ENCODE results near the gene MAP1LC3A.

MAP1LC3A gene

GRCh38 chr20:34542439-34542838 is 16.1 kb upstream of the MAP1LC3A start:
- in situ Hi-C loops (cut with HindIII; ENCODE audit: low pct_ligation_motif_present, low pct_unique_long_range_greater_than_20kb, low sequenced_read_pairs) = no loop called here

GRCh38 chr20:34543463-34544056 is 15.0 kb upstream of the MAP1LC3A start:
- DNase-seq = no peak
- in situ Hi-C loops (cut with HindIII; ENCODE audit: low pct_ligation_motif_present, low pct_unique_long_range_greater_than_20kb, low sequenced_read_pairs) = no loop called here

More at GRCh38 chr20:34542439-34542838, 16.1 kb upstream of the MAP1LC3A start:
- DNase-seq = no peak

GRCh38 chr20:34544109-34544796 is 14.3 kb upstream of the MAP1LC3A start:
- no peak for DNase-seq
- in situ Hi-C loops (cut with HindIII; ENCODE audit: low pct_ligation_motif_present, low pct_unique_long_range_greater_than_20kb, low sequenced_read_pairs) = no loop called here

- DNase-seq = no peak
- in situ Hi-C loops (cut with HindIII; ENCODE audit: low pct_ligation_motif_present, low pct_unique_long_range_greater_than_20kb, low sequenced_read_pairs) = no loop called here
Measured at GRCh38 chr20:34546751-34547181, 11.8 kb upstream of the MAP1LC3A start.

- in situ Hi-C loops (cut with HindIII; ENCODE audit: low pct_ligation_motif_present, low pct_unique_long_range_greater_than_20kb, low sequenced_read_pairs) = no loop called here
Measured at GRCh38 chr20:34547844-34548613, 10.5 kb upstream of the MAP1LC3A start.

GRCh38 chr20:34549291-34549928 is 9.1 kb upstream of the MAP1LC3A start:
- in situ Hi-C loops (cut with HindIII; ENCODE audit: low pct_ligation_motif_present, low pct_unique_long_range_greater_than_20kb, low sequenced_read_pairs) = no loop called here

More at GRCh38 chr20:34547844-34548613, 10.5 kb upstream of the MAP1LC3A start:
- DNase-seq = no peak

GRCh38 chr20:34549929-34550305 is 8.6 kb upstream of the MAP1LC3A start:
- in situ Hi-C loops (cut with HindIII; ENCODE audit: low pct_ligation_motif_present, low pct_unique_long_range_greater_than_20kb, low sequenced_read_pairs) = no loop called here
- no peak for DNase-seq

More at GRCh38 chr20:34549291-34549928, 9.1 kb upstream of the MAP1LC3A start:
- DNase-seq = no peak

GRCh38 chr20:34552569-34552968 is 5.9 kb upstream of the MAP1LC3A start:
- DNase-seq = no peak
- in situ Hi-C loops (cut with HindIII; ENCODE audit: low pct_ligation_motif_present, low pct_unique_long_range_greater_than_20kb, low sequenced_read_pairs) = no loop called here

GRCh38 chr20:34553366-34553867 is 5.1 kb upstream of the MAP1LC3A start:
- in situ Hi-C loops (cut with HindIII; ENCODE audit: low pct_ligation_motif_present, low pct_unique_long_range_greater_than_20kb, low sequenced_read_pairs) = no loop called here
- DNase-seq = no peak

GRCh38 chr20:34557936-34558319 is 590 bp upstream of the MAP1LC3A start:
- peak; percentile 19 for DNase-seq

GRCh38 chr20:34559311-34560140 is 1.0 kb downstream of the MAP1LC3A start:
- no peak for DNase-seq
- in situ Hi-C loops (cut with HindIII; ENCODE audit: low pct_ligation_motif_present, low pct_unique_long_range_greater_than_20kb, low sequenced_read_pairs) = no loop called here

More at GRCh38 chr20:34557936-34558319, 590 bp upstream of the MAP1LC3A start:
- in situ Hi-C loops (cut with HindIII; ENCODE audit: low pct_ligation_motif_present, low pct_unique_long_range_greater_than_20kb, low sequenced_read_pairs) = no loop called here

GRCh38 chr20:34560141-34560523 is 1.6 kb downstream of the MAP1LC3A start:
- in situ Hi-C loops (cut with HindIII; ENCODE audit: low pct_ligation_motif_present, low pct_unique_long_range_greater_than_20kb, low sequenced_read_pairs) = no loop called here
- DNase-seq = no peak

GRCh38 chr20:34560614-34561013 is 2.1 kb downstream of the MAP1LC3A start:
- in situ Hi-C loops (cut with HindIII; ENCODE audit: low pct_ligation_motif_present, low pct_unique_long_range_greater_than_20kb, low sequenced_read_pairs) = no loop called here
- no peak for DNase-seq

- in situ Hi-C loops (cut with HindIII; ENCODE audit: low pct_ligation_motif_present, low pct_unique_long_range_greater_than_20kb, low sequenced_read_pairs) = no loop called here
- DNase-seq = no peak
Measured at GRCh38 chr20:34561661-34562060, 3.1 kb downstream of the MAP1LC3A start.

- peak; percentile 42 for DNase-seq
- in situ Hi-C loops (cut with HindIII; ENCODE audit: low pct_ligation_motif_present, low pct_unique_long_range_greater_than_20kb, low sequenced_read_pairs) = no loop called here
Measured at GRCh38 chr20:34562641-34563040, 4.1 kb downstream of the MAP1LC3A start.

- in situ Hi-C loops (cut with HindIII; ENCODE audit: low pct_ligation_motif_present, low pct_unique_long_range_greater_than_20kb, low sequenced_read_pairs) = no loop called here
- no peak for DNase-seq
Measured at GRCh38 chr20:34564833-34565232, 6.3 kb downstream of the MAP1LC3A start.

- in situ Hi-C loops (cut with HindIII; ENCODE audit: low pct_ligation_motif_present, low pct_unique_long_range_greater_than_20kb, low sequenced_read_pairs) = no loop called here
- DNase-seq = no peak
Measured at GRCh38 chr20:34566978-34567891, 8.7 kb downstream of the MAP1LC3A start.
